T-helper 22 cell (primary cell): ENCODE measurements around the gene ZNF121.
"Not testable (repeated sequence)": the region's sequence is repeated elsewhere in the genome, so short reads cannot be mapped to it uniquely, and the experiment has no call there.

Experiments used
- DNase-seq: peaks from one replicate; pipeline ENCODE4 v3.0.0-alpha.2; 2020; ENCODE audit warnings: low read depth

The ZNF121 gene

DNA sequence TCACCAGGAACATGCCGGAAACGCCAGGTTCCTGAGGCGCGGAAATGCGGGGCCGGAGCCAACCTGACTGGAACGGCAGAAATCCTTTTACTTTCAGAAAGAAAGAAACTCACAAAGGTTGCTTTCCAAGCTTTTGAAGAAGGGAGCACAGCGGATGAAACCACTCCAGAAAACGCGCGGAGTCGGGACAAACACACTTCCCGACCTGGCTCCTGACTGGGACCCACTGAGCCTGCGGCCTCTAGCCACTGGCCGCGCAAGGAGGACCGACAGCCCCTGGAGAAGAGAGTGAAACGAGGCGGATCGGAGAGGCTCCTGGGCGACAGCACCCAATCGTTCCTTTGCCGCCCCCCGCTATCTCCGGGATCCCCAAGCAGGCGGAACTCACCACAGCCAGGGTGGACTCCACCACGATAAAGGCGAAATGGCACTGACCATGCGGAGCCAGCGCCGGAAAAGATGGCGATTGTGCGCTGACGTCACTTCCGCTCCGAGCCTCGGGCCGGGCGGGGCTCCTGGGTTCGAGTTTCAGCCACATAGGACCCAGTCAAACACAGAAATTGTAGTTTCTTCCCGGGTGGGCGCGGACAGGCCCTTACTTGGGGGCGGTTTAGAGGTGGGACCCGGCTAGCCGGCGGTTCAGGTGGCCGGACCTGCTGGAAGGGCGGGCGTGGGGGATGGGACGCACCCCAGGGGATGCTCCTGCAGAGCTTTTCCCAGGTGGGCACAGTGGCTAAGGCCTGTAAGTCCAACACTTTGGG lies at the start of gene ZNF121:
ZNF121 (minus strand) TSS at position 432 of the 761 bp plus-strand sequence. CDS start 16,407 bp downstream, outside the sequence.
- DNase-seq, result peak; percentile 53

DNA sequence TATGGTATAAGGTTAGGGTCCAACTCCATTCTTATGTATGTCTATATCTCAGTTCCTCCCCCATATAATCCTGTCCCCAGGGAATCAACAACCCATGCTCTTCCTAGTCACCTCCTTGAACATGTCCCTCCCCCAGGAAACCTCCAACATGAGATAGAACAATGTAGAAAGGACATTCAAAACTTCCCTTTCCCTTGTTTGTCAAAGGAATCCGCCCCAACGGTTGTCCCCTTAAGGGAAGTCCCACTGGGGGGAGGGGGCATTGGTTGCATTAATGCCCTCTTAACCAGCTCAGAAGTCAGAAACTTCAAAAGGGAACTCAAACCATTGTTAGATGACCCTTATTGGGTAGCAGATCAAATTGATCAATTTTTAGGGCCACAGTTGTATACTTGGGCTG lies 43.6 kb upstream of the ZNF121 start:
- DNase-seq, result no peak

DNA sequence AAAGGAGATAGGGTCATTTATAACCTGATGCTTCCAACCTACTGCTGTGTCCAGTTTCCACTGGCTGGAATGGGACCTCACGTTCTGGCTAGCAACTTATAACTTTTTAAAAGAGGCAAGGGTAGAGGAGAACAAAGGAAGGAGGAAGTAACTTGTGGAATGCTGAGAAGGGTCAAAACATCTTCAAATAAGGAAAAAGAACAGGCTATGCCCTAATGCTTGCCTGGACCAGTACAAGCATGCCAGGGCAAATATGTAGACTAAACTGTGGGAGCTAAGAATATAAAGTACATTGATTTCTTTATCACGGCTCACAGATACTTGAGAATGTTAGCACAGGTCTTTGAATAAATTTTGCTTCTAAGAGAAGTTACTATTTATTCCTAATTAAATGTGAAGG lies 38.2 kb upstream of the ZNF121 start:
- DNase-seq, result no peak

GRCh38 chr19:9621156-9622037 lies 37.1 kb upstream of the ZNF121 start, which contains the start of gene ZNF561:
Gene ZNF561 (minus strand): TSS chr19:9621232. CDS start chr19:9619456, 1,776 bp downstream.
- DNase-seq, result peak; percentile 79

GRCh38 chr19:9620842-9621155 lies 36.5 kb upstream of the ZNF121 start:
- DNase-seq, result no peak

DNA sequence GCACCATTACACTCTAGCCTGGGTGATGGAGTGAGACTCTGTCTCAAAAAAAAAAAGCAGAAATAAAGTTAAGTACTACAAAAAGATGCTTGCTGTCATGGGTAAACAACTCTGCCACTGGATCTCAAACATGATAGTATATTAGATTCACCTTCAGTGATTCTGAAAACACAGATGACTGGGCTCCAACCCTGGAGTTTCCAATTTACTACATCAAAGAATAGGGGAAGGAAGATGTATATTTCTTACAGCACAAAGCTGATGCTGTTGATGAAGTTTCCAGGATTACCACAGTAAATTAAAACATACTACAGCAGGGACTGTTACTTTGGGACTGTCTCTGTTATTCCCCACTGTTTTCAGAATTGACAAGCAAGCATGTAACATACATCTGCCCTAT lies 31.5 kb upstream of the ZNF121 start:
- DNase-seq, result no peak

- no peak for DNase-seq
Observed at GRCh38 chr19:9610484-9611113, 26.3 kb upstream of the ZNF121 start.

DNA sequence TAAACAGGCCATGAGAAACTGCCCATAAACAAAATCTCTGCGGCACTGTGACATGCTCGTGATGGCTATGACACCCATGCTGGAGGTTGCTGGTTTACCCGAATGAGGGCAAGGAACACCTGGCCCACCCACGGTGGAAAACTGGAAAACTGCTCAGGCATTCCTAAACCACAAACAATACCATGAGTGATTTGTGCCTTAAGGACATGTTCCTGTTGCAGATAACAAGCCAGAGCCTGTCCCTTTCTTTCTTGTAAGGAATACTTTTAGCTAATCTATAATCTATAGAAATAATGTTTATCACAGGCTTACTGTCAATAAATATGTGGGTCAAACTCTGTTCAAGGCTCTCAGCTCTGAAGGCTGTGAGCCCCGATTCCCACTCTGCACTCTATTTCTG lies 24.6 kb upstream of the ZNF121 start:
- no peak for DNase-seq

- no peak for DNase-seq
Observed at GRCh38 chr19:9597027-9597426, 12.7 kb upstream of the ZNF121 start.

DNA sequence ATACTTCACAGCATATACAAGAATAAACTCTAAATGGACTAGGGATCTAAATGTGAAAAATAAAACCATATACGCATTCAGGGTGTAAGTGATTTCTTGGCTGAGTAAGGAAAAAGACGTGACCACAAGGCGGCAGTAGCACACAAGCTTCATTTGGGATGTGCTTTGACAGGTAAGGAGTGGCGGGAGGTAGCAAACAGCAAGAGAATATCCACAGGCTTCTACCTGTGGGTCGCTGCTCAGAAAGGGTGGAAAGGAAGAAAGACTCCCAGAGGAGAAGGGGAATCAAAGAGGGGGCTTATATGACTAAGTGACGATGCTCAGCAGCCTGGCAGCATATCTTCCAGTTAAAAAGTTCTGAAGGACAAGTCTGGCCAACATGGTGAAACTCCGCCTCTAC lies 2.5 kb upstream of the ZNF121 start:
- peak; percentile 50 for DNase-seq

- DNase-seq, result not testable (repeated sequence)
Observed at GRCh38 chr19:9582081-9582725, 2.1 kb downstream of the ZNF121 start.

GRCh38 chr19:9580728-9581127 lies 3.6 kb downstream of the ZNF121 start:
- no peak for DNase-seq

DNA sequence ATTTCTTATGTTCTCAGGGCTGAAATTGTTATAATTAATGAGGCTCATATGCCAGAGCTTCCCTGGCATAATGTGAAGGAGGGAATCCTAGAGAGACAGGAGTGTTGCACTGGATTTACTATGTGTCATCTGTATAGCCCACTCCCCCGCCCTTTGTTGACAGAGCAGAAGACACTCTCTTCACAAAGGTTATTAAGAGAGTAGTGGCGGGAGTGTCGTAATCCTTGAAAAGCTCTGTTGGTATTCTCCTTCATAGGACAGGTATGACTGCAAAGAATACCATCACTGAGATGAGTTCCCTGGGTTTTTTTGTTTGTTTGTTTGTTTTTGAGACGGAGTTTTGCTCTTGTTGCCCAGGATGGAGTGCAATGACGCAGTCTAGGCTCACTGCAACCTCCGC lies 14.0 kb downstream of the ZNF121 start:
- DNase-seq, result no peak

DNA sequence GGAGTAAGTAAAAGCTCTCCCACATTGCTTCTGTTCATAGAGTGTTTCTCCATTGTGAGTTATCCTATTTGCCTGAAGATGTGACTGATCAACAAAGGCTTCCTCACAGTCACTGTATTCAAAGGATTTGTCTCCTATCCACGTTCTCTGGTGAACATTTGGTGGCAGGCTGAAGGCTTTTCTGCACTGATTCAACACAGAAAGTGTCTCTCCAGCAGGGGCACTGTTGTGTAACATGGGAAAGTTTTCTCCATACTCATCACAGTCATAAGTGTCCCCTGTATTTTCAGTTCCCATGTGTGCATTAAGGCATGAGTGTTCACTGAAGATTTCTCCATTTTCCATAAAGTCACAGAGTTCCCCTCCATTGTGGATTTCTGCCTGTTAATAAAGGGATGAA lies 17.6 kb downstream of the ZNF121 start:
- no peak for DNase-seq

DNA sequence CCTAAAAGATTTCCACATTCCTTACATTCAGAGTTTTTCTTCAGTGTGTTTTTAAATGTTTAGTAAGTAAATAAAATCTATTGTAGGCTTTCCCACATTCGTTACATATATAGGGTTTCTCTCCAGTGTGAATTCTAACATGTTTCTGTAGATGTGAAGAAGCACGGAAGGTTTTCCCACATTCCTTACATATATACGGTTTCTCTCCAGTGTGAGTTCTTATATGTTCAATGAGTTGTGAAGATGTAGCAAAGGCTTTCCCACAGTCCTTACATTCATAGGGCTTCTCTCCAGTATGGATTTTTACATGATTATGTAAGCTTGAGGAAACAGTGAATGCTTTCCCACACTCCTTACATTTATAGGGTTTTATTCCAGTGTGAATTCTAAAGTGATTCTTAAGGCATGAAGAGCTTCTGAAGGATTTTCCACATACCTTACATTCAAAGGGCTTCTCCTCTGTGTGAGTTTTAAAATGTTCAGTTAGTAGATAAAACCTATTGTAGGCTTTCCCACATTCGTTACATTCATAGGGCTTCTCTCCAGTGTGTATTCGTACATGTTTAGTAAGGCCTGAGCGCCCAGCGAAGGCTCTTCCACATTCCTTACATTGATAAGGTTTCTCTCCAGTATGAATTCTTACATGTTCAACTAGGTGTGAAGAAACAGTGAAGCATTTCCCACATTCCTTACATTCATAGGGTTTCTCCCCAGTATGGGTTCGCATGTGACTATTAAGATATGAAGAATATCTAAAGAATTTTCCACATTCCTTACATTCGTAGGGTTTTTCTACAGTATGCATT lies 18.2 kb downstream of the ZNF121 start:
- no peak for DNase-seq

- DNase-seq, result no peak
Observed at GRCh38 chr19:9552536-9553274, 31.6 kb downstream of the ZNF121 start.

GRCh38 chr19:9547870-9548269 lies 36.4 kb downstream of the ZNF121 start:
- DNase-seq, result no peak

- not testable (repeated sequence) for DNase-seq
Observed at GRCh38 chr19:9541281-9541680, 43.0 kb downstream of the ZNF121 start.

DNA sequence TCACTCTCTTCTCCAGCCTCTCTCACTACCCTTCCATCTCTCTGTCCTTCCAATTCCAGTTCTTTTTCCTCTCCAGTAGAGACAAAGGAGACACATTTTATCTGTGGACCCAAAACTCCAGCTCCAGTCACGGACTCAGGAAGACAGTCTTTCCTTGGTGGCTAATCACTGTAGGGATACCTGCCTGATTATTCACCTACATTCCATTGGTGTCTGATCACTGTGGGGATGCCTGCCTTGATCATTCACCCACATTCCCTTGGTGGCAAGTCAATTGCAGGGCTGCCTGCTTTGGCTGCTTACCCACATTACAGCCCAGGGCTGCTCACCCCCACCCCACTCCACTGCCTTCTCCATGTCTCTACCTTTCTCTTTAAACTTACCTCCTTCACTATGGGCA lies 44.4 kb downstream of the ZNF121 start:
- DNase-seq, result not testable (repeated sequence)

- DNase-seq, result not testable (repeated sequence)
Observed at GRCh38 chr19:9539201-9539600, 45.1 kb downstream of the ZNF121 start.
